ENCODE measurements around the gene SYNE1.
"Not testable (repeated sequence)": the region's sequence is repeated elsewhere in the genome, so short reads cannot be mapped to it uniquely, and the experiment has no call there.

Gene SYNE1

GRCh38 chr6:152454003-152454402, 183.2 kb downstream of the SYNE1 start:
- no peak overlapping the region for H3K9ac ChIP-seq (ENCODE audit: low read length)

GRCh38 chr6:152453421-152453820, 183.7 kb downstream of the SYNE1 start:
- Histone ChIP-seq H3K27ac (ENCODE audit: low read depth, low read length) (no peak overlapping the region), H3K4me1 (ENCODE audit: control insufficient read depth, insufficient read depth, low read length) (no peaks in the 10 kb centered on the region), H3K9me3 (ENCODE audit: control insufficient read depth, insufficient read depth, low read depth, low read length) (no peaks in the 10 kb centered on the region), H3K36me3 (ENCODE audit: control insufficient read depth, insufficient read depth, low read length) (no peaks in the 10 kb centered on the region), H3K27me3 (ENCODE audit: control insufficient read depth, insufficient read depth, low read length) (no peaks in the 10 kb centered on the region), H3K4me3 (ENCODE audit: low read depth, low read length) (no peak overlapping the region), H3K9ac (ENCODE audit: low read length) (no peak overlapping the region)

More at GRCh38 chr6:152454003-152454402, 183.2 kb downstream of the SYNE1 start:
- no peaks in the 10 kb centered on the region for H3K27me3 ChIP-seq (ENCODE audit: control insufficient read depth, insufficient read depth, low read length)
- H3K4me1 ChIP-seq (ENCODE audit: control insufficient read depth, insufficient read depth, low read length), result no peaks in the 10 kb centered on the region
- H3K27ac ChIP-seq (ENCODE audit: low read depth, low read length), result no peak overlapping the region
- H3K36me3 ChIP-seq (ENCODE audit: control insufficient read depth, insufficient read depth, low read length), result no peaks in the 10 kb centered on the region
- H3K4me3 ChIP-seq (ENCODE audit: low read depth, low read length), result no peak overlapping the region
- H3K9me3 ChIP-seq (ENCODE audit: control insufficient read depth, insufficient read depth, low read depth, low read length), result no peaks in the 10 kb centered on the region

- H3K9me3 ChIP-seq (ENCODE audit: control insufficient read depth, insufficient read depth, low read depth, low read length), result no peaks in the 10 kb centered on the region
- H3K36me3 ChIP-seq (ENCODE audit: control insufficient read depth, insufficient read depth, low read length), result no peaks in the 10 kb centered on the region
- H3K27ac ChIP-seq (ENCODE audit: low read depth, low read length), result no peak overlapping the region
- H3K4me3 ChIP-seq (ENCODE audit: low read depth, low read length), result no peak overlapping the region
- no peaks in the 10 kb centered on the region for H3K4me1 ChIP-seq (ENCODE audit: control insufficient read depth, insufficient read depth, low read length)
- H3K27me3 ChIP-seq (ENCODE audit: control insufficient read depth, insufficient read depth, low read length), result no peaks in the 10 kb centered on the region
- H3K9ac ChIP-seq (ENCODE audit: low read length), result no peak overlapping the region
Observed at GRCh38 chr6:152452639-152453038, 184.5 kb downstream of the SYNE1 start.

- H3K27ac ChIP-seq (ENCODE audit: low read depth, low read length), result no peak overlapping the region
- no peaks in the 10 kb centered on the region for H3K36me3 ChIP-seq (ENCODE audit: control insufficient read depth, insufficient read depth, low read length)
- no peaks in the 10 kb centered on the region for H3K27me3 ChIP-seq (ENCODE audit: control insufficient read depth, insufficient read depth, low read length)
- no peak overlapping the region for H3K9ac ChIP-seq (ENCODE audit: low read length)
- no peaks in the 10 kb centered on the region for H3K9me3 ChIP-seq (ENCODE audit: control insufficient read depth, insufficient read depth, low read depth, low read length)
- no peak overlapping the region for H3K4me3 ChIP-seq (ENCODE audit: low read depth, low read length)
- no peaks in the 10 kb centered on the region for H3K4me1 ChIP-seq (ENCODE audit: control insufficient read depth, insufficient read depth, low read length)
Observed at GRCh38 chr6:152450519-152450918, 186.6 kb downstream of the SYNE1 start.

GRCh38 chr6:152441902-152442301, 195.3 kb downstream of the SYNE1 start:
- Histone ChIP-seq H3K4me3 (ENCODE audit: low read depth, low read length) (no peak overlapping the region), H3K4me1 (ENCODE audit: control insufficient read depth, insufficient read depth, low read length) (no peaks in the 10 kb centered on the region), H3K27ac (ENCODE audit: low read depth, low read length) (no peak overlapping the region), H3K9me3 (ENCODE audit: control insufficient read depth, insufficient read depth, low read depth, low read length) (no peaks in the 10 kb centered on the region), H3K36me3 (ENCODE audit: control insufficient read depth, insufficient read depth, low read length) (no peaks in the 10 kb centered on the region), H3K9ac (ENCODE audit: low read length) (no peak overlapping the region), H3K27me3 (ENCODE audit: control insufficient read depth, insufficient read depth, low read length) (no peaks in the 10 kb centered on the region)

- Histone ChIP-seq H3K27ac (ENCODE audit: low read depth, low read length) (no peak overlapping the region), H3K9me3 (ENCODE audit: control insufficient read depth, insufficient read depth, low read depth, low read length) (no peaks in the 10 kb centered on the region), H3K4me1 (ENCODE audit: control insufficient read depth, insufficient read depth, low read length) (no peaks in the 10 kb centered on the region), H3K9ac (ENCODE audit: low read length) (no peak overlapping the region), H3K4me3 (ENCODE audit: low read depth, low read length) (no peak overlapping the region), H3K27me3 (ENCODE audit: control insufficient read depth, insufficient read depth, low read length) (no peaks in the 10 kb centered on the region), H3K36me3 (ENCODE audit: control insufficient read depth, insufficient read depth, low read length) (no peaks in the 10 kb centered on the region)
Observed at GRCh38 chr6:152435816-152436215, 201.3 kb downstream of the SYNE1 start.

- Histone ChIP-seq H3K9me3 (ENCODE audit: control insufficient read depth, insufficient read depth, low read depth, low read length) (no peaks in the 10 kb centered on the region), H3K27ac (ENCODE audit: low read depth, low read length) (no peak overlapping the region), H3K4me3 (ENCODE audit: low read depth, low read length) (no peak overlapping the region)
Observed at GRCh38 chr6:152432758-152433157, 204.4 kb downstream of the SYNE1 start.

GRCh38 chr6:152428126-152428525, 209.0 kb downstream of the SYNE1 start:
- Histone ChIP-seq H3K9ac (ENCODE audit: low read length) (no peak overlapping the region), H3K4me1 (ENCODE audit: control insufficient read depth, insufficient read depth, low read length) (no peaks in the 10 kb centered on the region), H3K27me3 (ENCODE audit: control insufficient read depth, insufficient read depth, low read length) (no peaks in the 10 kb centered on the region), H3K36me3 (ENCODE audit: control insufficient read depth, insufficient read depth, low read length) (no peaks in the 10 kb centered on the region), H3K27ac (ENCODE audit: low read depth, low read length) (no peak overlapping the region), H3K4me3 (ENCODE audit: low read depth, low read length) (no peak overlapping the region), H3K9me3 (ENCODE audit: control insufficient read depth, insufficient read depth, low read depth, low read length) (no peaks in the 10 kb centered on the region)

More at GRCh38 chr6:152432758-152433157, 204.4 kb downstream of the SYNE1 start:
- no peaks in the 10 kb centered on the region for H3K36me3 ChIP-seq (ENCODE audit: control insufficient read depth, insufficient read depth, low read length)
- H3K4me1 ChIP-seq (ENCODE audit: control insufficient read depth, insufficient read depth, low read length), result no peaks in the 10 kb centered on the region
- H3K27me3 ChIP-seq (ENCODE audit: control insufficient read depth, insufficient read depth, low read length), result no peaks in the 10 kb centered on the region
- no peak overlapping the region for H3K9ac ChIP-seq (ENCODE audit: low read length)

- Histone ChIP-seq H3K9ac (ENCODE audit: low read length) (no peak overlapping the region), H3K4me3 (ENCODE audit: low read depth, low read length) (no peak overlapping the region), H3K27me3 (ENCODE audit: control insufficient read depth, insufficient read depth, low read length) (no peaks in the 10 kb centered on the region), H3K4me1 (ENCODE audit: control insufficient read depth, insufficient read depth, low read length) (no peaks in the 10 kb centered on the region), H3K27ac (ENCODE audit: low read depth, low read length) (no peak overlapping the region), H3K36me3 (ENCODE audit: control insufficient read depth, insufficient read depth, low read length) (no peaks in the 10 kb centered on the region), H3K9me3 (ENCODE audit: control insufficient read depth, insufficient read depth, low read depth, low read length) (no peaks in the 10 kb centered on the region)
Observed at GRCh38 chr6:152426276-152426675, 210.9 kb downstream of the SYNE1 start.

GRCh38 chr6:152423216-152424103, 213.7 kb downstream of the SYNE1 start:
- no peaks in the 10 kb centered on the region for H3K4me1 ChIP-seq (ENCODE audit: control insufficient read depth, insufficient read depth, low read length)
- H3K27me3 ChIP-seq (ENCODE audit: control insufficient read depth, insufficient read depth, low read length), result no peaks in the 10 kb centered on the region
- no peak overlapping the region for H3K4me3 ChIP-seq (ENCODE audit: low read depth, low read length)
- H3K9me3 ChIP-seq (ENCODE audit: control insufficient read depth, insufficient read depth, low read depth, low read length), result peaks cover 7% of the 10 kb centered on the region
- H3K9ac ChIP-seq (ENCODE audit: low read length), result no peak overlapping the region
- H3K36me3 ChIP-seq (ENCODE audit: control insufficient read depth, insufficient read depth, low read length), result no peaks in the 10 kb centered on the region
- H3K27ac ChIP-seq (ENCODE audit: low read depth, low read length), result no peak overlapping the region

- H3K4me3 ChIP-seq (ENCODE audit: low read depth, low read length); H3K4me1 ChIP-seq (ENCODE audit: control insufficient read depth, insufficient read depth, low read length); H3K27me3 ChIP-seq (ENCODE audit: control insufficient read depth, insufficient read depth, low read length); H3K27ac ChIP-seq (ENCODE audit: low read depth, low read length); H3K9me3 ChIP-seq (ENCODE audit: control insufficient read depth, insufficient read depth, low read depth, low read length); H3K9ac ChIP-seq (ENCODE audit: low read length); H3K36me3 ChIP-seq (ENCODE audit: control insufficient read depth, insufficient read depth, low read length): not testable (repeated sequence)
Observed at GRCh38 chr6:152421496-152421895, 215.7 kb downstream of the SYNE1 start.

Measured in HUES6 (cell line).